B cell (primary cell): ENCODE measurements around the gene TREML2. TPM values are rescaled to one million over a fixed set of nuclear protein-coding genes. Genes with fewer than 3 reads are reported as not detected.

Experiments
- ATAC-seq: fragments of 200-7000 bp; cut with Tn5 transposase; one replicate; pipeline ENCODE4 v1.10.0; 2021; ENCODE audit warnings: low read depth, mild to moderate bottlenecking, moderate number of reproducible peaks, moderate library complexity
- CTCF ChIA-PET: fragments of 350-600 bp; sonication (Branson Sonifier 250); formaldehyde crosslinking; loops from one replicate; lab custom pipeline; 2021; ENCODE audit warnings: antibody characterized with exemption, inconsistent platforms; lab: Charles Lee
- POLR2A ChIA-PET: fragments of 350-600 bp; sonication (Branson Sonifier 250); formaldehyde crosslinking; loops from one replicate; lab custom pipeline; 2021; ENCODE audit warnings: antibody characterized with exemption; lab: Charles Lee
- DNase-seq: peaks from one replicate; pipeline ENCODE4 v3.0.0; 2013
- H2AFZ ChIP-seq: 2 replicates; pipeline ENCODE4 v1.6.1; 2012; ENCODE audit warnings: mild to moderate bottlenecking, low read depth, low read length; ENCODE audit not compliant: insufficient read depth, poor library complexity, severe bottlenecking
- H3K27ac ChIP-seq, 2 donors: 1 replicate in 1 of 2; 2 replicates in 1 of 2; pipeline ENCODE4 v1.5.1; 2012 to 2013; ENCODE audit warnings: low read length in 2 of 2, mild to moderate bottlenecking in 2 of 2, moderate library complexity in 1 of 2
- H3K27me3 ChIP-seq, 4 experiments: fragments of 200-600 bp in 1 of 4; sonication (generic) in 1 of 4; replicated peaks in 1 of 4; 1 replicate in 2 of 4; 2 replicates in 2 of 4; pipeline versions ENCODE4 v1.6.1 to v1.7.0; 2013 to 2016; ENCODE audit warnings: low read length in 3 of 4, mild to moderate bottlenecking in 2 of 4, mixed read lengths in 1 of 4, moderate library complexity in 1 of 4; ENCODE audit not compliant: insufficient read depth in 4 of 4, control insufficient read depth in 3 of 4; ENCODE audit errors: control extremely low read depth in 1 of 4
- H3K36me3 ChIP-seq, 2 experiments: replicated peaks in 1 of 2; 1 replicate in 1 of 2; 2 replicates in 1 of 2; pipeline versions ENCODE4 v1.6.1 to v1.7.1; 2013; ENCODE audit warnings: low read length in 1 of 2; ENCODE audit not compliant: insufficient read depth in 2 of 2, control insufficient read depth in 1 of 2; ENCODE audit errors: control extremely low read depth in 1 of 2, extremely low read depth in 1 of 2
- H3K4me1 ChIP-seq, 2 donors: fragments of 200-600 bp in 1 of 2; sonication (generic) in 1 of 2; 1 replicate in 1 of 2; 2 replicates in 1 of 2; pipeline versions ENCODE4 v1.5.1 to v1.6.1; 2013 to 2017; ENCODE audit warnings: low read length in 2 of 2; ENCODE audit not compliant: control insufficient read depth in 2 of 2, insufficient read depth in 2 of 2
- H3K4me2 ChIP-seq: replicated peaks from 2 replicates; pipeline ENCODE3; 2012; ENCODE audit warnings: mild to moderate bottlenecking, low read depth, low read length; ENCODE audit not compliant: poor library complexity, severe bottlenecking
- H3K4me3 ChIP-seq, 5 experiments: fragments of 200-600 bp in 1 of 5; sonication (generic) in 1 of 5; 1 replicate in 3 of 5; 2 replicates in 2 of 5; pipeline versions ENCODE4 v1.5.1 to v1.7.0; 2011 to 2016; ENCODE audit warnings: low read length in 4 of 5, mild to moderate bottlenecking in 4 of 5, low read depth in 2 of 5, control low read depth in 1 of 5, moderate library complexity in 1 of 5; ENCODE audit not compliant: insufficient read depth in 1 of 5; ENCODE audit errors: control extremely low read depth in 1 of 5, extremely low read depth in 1 of 5
- H3K79me2 ChIP-seq: fragments of 200-600 bp; sonication (generic); one replicate; pipeline ENCODE4 v1.6.0; 2016; ENCODE audit warnings: low read length; ENCODE audit not compliant: control insufficient read depth, insufficient read depth
- H3K9ac ChIP-seq: fragments of 200-600 bp; sonication (generic); 2 replicates; pipeline ENCODE4 v1.6.1; 2017; ENCODE audit warnings: mild to moderate bottlenecking, low read length, moderate library complexity
- H3K9me3 ChIP-seq, 3 donors: one replicate each; pipeline versions ENCODE4 v1.6.1 to v1.7.1; 2013; ENCODE audit warnings: low read length in 2 of 3; ENCODE audit not compliant: control insufficient read depth in 2 of 3, insufficient read depth in 1 of 3; ENCODE audit errors: control extremely low read depth in 1 of 3
- H4K20me1 ChIP-seq: 2 replicates; pipeline ENCODE4 v1.6.0; 2012; ENCODE audit warnings: mild to moderate bottlenecking, low read length; ENCODE audit not compliant: insufficient read depth, control insufficient read depth, poor library complexity, severe bottlenecking
- H3K27ac Mint-ChIP-seq: one replicate; pipeline ENCODE4 v1.8.0; 2021; ENCODE audit warnings: mixed read lengths
- H3K27me3 Mint-ChIP-seq: one replicate; pipeline ENCODE4 v1.8.0; 2021; ENCODE audit warnings: mixed read lengths
- H3K4me1 Mint-ChIP-seq: one replicate; pipeline ENCODE4 v1.8.0; 2021; ENCODE audit warnings: mixed read lengths
- H3K4me3 Mint-ChIP-seq: one replicate; pipeline ENCODE4 v1.8.0; 2021; ENCODE audit warnings: mixed read lengths
- H3K9me3 Mint-ChIP-seq: one replicate; pipeline ENCODE4 v1.8.0; 2022; ENCODE audit warnings: mixed read lengths; ENCODE audit not compliant: insufficient read depth
- CTCF ChIP-seq: fragments of 200-600 bp; IDR thresholded peaks from one replicate; pipeline ENCODE4 v1.8.0; 2022; ENCODE audit warnings: antibody characterized with exemption, mild to moderate bottlenecking
- EZH2 ChIP-seq: IDR thresholded peaks from 2 replicates; pipeline ENCODE4 v1.6.1; 2012; ENCODE audit warnings: borderline replicate concordance, low read depth, mild to moderate bottlenecking, moderate library complexity, low read length; ENCODE audit not compliant: insufficient read depth, poor library complexity, severe bottlenecking
- WGBS: methylation state at CpG from one replicate; pipeline ENCODE4 v1.1.5; 2013; ENCODE audit warnings: missing lambda C conversion rate; ENCODE audit not compliant: insufficient coverage; 5-methylcytosine and 5-hydroxymethylcytosine counted together
- intact Hi-C: fragments of 100-400 bp; cut with micrococcal nuclease; formaldehyde crosslinking; loops from one replicate; pipeline ENCODE4 v1.10.0; 2022
- polyA plus RNA-seq: library from polyadenylated mRNA; depleted of rRNA; stranded (reverse); fragments of >200 nt; gene quantifications from 2 replicates; pipeline ENCODE4 v1.2.3, GENCODE V29; 2012
- total RNA-seq, 2 donors: library from RNA; stranded (reverse); fragments of 120-200 nt in 1 of 2; gene quantifications; 1 replicate in 1 of 2; 2 replicates in 1 of 2; pipeline versions ENCODE4 v1.2.3 to v1.2.4, GENCODE V29; 2013 to 2022

TREML2 gene
- total and polyA plus RNA-seq, 2 donors (not counting 1 experiment from before 2014, with no cell fraction given), result 9.6 to 51.1 TPM

GRCh38 chr6:41187924-41188886 is 12.7 kb downstream of the TREML2 start:
- CTCF ChIA-PET, result interaction anchor here (0.9 kb wide), 1 partner anchor 8 kb away, joined by 5 read pairs; no protein-coding TSS in a partner anchor
- peaks cover 0 to 17% (median 12%) of the 10 kb centered on the region in 3 donors for H3K9me3 ChIP-seq
- ATAC-seq (no peak), DNase-seq (no peak)
- Mint-ChIP-seq H3K27me3 (no peaks in the 10 kb centered on the region), H3K27ac (peak overlapping the region; percentile 50), H3K9me3 (peaks cover 8% of the 10 kb centered on the region), H3K4me3 (no peak overlapping the region), H3K4me1 (peaks cover 66% of the 10 kb centered on the region)
- 90% methylated on average over 8 of the region's 8 CpGs for WGBS
- intact Hi-C loops, result no loop called here
- peaks cover 0 to 34% of the 10 kb centered on the region in 2 experiments for H3K36me3 ChIP-seq
- H3K4me3 ChIP-seq, result no peak overlapping the region
- POLR2A ChIA-PET, result interaction anchor here (1.3 kb wide), 2 partner anchors 9 to 10 kb away, joined by 3 read pairs; no protein-coding TSS in a partner anchor
- H3K27ac ChIP-seq, result no peak overlapping the region
- peaks cover 46 to 58% of the 10 kb centered on the region in 2 donors for H3K4me1 ChIP-seq
- H3K9ac ChIP-seq, result no peak overlapping the region
- no peak overlapping the region for H2AFZ ChIP-seq
- peaks cover 1% of the 10 kb centered on the region for H4K20me1 ChIP-seq
- H3K79me2 ChIP-seq, result no peaks in the 10 kb centered on the region
- no peak overlapping the region for H3K4me2 ChIP-seq
- no peaks in the 10 kb centered on the region for H3K27me3 ChIP-seq
- TF ChIP-seq EZH2, result no peak
- no peak for TF ChIP-seq CTCF
